ENCODE results near the gene MAD1L1.

Gene MAD1L1

DNA sequence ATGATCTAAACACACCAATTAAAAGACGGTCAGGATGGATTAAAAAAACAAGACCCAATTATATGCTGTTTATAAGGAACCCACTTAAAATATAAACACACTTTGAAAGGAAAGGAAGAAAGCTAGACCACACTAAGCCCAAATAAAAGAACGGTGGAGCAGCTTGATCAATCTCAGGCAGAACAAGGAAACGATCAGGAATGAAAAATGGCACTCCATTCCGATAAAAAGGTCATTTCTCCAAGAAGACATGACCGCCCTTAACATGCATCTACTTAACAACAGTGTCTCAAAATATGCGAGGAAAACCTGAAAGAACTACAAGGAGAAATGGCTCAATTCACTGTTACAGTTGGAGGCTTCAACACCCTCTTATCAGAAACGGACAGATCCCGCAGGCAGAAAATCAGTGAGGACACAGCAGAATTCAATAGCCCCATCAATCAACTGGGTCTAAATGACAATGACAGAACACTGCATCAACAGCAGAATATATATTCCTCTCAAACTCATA lies 210.0 kb downstream of the MAD1L1 start:
- TF ChIP-seq, protein P1, sequence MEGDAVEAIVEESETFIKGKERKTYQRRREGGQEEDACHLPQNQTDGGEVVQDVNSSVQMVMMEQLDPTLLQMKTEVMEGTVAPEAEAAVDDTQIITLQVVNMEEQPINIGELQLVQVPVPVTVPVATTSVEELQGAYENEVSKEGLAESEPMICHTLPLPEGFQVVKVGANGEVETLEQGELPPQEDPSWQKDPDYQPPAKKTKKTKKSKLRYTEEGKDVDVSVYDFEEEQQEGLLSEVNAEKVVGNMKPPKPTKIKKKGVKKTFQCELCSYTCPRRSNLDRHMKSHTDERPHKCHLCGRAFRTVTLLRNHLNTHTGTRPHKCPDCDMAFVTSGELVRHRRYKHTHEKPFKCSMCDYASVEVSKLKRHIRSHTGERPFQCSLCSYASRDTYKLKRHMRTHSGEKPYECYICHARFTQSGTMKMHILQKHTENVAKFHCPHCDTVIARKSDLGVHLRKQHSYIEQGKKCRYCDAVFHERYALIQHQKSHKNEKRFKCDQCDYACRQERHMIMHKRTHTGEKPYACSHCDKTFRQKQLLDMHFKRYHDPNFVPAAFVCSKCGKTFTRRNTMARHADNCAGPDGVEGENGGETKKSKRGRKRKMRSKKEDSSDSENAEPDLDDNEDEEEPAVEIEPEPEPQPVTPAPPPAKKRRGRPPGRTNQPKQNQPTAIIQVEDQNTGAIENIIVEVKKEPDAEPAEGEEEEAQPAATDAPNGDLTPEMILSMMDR (IDR thresholded peaks at IDR 0.05; ENCODE audit: low read depth, low read length): no peak
- no peaks in the 10 kb centered on the region; the same call in 1 of the 2 replicates for H3K9me3 ChIP-seq
- no peaks in the 10 kb centered on the region for H3K4me1 ChIP-seq

DNA sequence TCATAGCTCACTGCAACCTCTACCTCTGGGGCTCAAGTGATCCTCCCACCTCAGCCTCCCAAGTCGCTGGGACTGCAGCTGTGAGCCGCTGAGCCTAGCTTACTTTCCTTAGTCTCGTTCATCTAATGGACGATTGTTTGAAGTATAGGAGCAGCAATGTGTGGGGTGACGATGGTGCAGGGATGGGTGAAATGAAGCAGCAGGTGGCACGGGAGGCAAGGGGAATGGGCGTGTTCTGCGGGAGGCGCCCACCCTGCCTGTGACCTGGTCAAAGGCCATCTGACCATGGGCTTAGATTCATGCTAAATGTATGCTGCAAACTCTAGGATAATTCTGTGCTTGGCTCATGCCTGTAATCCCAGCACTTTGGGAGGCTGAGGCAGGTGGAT lies 210.7 kb downstream of the MAD1L1 start:
- DNase-seq: peak; percentile 0
- H3K4me1 ChIP-seq: no peaks in the 10 kb centered on the region
- no peaks in the 10 kb centered on the region for H3K27me3 ChIP-seq
- H3K4me3 ChIP-seq (ENCODE audit: low read depth, low read length): no peak overlapping the region
- H3K9me3 ChIP-seq: no peaks in the 10 kb centered on the region
- TF ChIP-seq, protein P1 (IDR thresholded peaks at IDR 0.05; ENCODE audit: low read depth, low read length): no peak
- H3K36me3 ChIP-seq: no peaks in the 10 kb centered on the region

More for the DNA sequence above, 210.0 kb downstream of the MAD1L1 start:
- no peak overlapping the region for H3K4me3 ChIP-seq (ENCODE audit: low read depth, low read length)
- H3K27me3 ChIP-seq: no peaks in the 10 kb centered on the region
- H3K36me3 ChIP-seq: no peaks in the 10 kb centered on the region
- no peak for DNase-seq

GRCh38 chr7:2019711-2020511 lies 212.8 kb downstream of the MAD1L1 start:
- no peaks in the 10 kb centered on the region for H3K27me3 ChIP-seq
- TF ChIP-seq, protein P1 (IDR thresholded peaks at IDR 0.05; ENCODE audit: low read depth, low read length): no peak
- no peak overlapping the region for H3K4me3 ChIP-seq (ENCODE audit: low read depth, low read length)
- H3K9me3 ChIP-seq: no peaks in the 10 kb centered on the region
- H3K4me1 ChIP-seq: no peaks in the 10 kb centered on the region
- peak; percentile 38 for DNase-seq
- no peaks in the 10 kb centered on the region for H3K36me3 ChIP-seq

DNA sequence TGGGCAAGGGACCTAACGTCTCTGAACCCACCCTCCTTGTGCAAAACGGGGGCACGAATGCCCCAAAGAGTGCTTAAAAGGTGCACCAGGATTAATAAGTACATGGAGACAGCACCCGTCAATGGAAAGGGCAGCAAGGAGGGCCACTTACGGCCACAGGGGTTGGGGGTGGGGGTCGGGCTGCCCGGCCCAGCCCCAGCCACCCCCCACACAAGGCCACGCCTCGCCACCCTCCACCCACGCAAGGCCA lies 213.4 kb downstream of the MAD1L1 start:
- Histone ChIP-seq H3K27me3 (no peaks in the 10 kb centered on the region), H3K36me3 (no peaks in the 10 kb centered on the region), H3K4me3 (ENCODE audit: low read depth, low read length) (no peak overlapping the region), H3K4me1 (no peaks in the 10 kb centered on the region), H3K9me3 (no peaks in the 10 kb centered on the region)
- peak; percentile 12 for DNase-seq
- TF ChIP-seq, protein P1 (IDR thresholded peaks at IDR 0.05; ENCODE audit: low read depth, low read length): no peak

DNA sequence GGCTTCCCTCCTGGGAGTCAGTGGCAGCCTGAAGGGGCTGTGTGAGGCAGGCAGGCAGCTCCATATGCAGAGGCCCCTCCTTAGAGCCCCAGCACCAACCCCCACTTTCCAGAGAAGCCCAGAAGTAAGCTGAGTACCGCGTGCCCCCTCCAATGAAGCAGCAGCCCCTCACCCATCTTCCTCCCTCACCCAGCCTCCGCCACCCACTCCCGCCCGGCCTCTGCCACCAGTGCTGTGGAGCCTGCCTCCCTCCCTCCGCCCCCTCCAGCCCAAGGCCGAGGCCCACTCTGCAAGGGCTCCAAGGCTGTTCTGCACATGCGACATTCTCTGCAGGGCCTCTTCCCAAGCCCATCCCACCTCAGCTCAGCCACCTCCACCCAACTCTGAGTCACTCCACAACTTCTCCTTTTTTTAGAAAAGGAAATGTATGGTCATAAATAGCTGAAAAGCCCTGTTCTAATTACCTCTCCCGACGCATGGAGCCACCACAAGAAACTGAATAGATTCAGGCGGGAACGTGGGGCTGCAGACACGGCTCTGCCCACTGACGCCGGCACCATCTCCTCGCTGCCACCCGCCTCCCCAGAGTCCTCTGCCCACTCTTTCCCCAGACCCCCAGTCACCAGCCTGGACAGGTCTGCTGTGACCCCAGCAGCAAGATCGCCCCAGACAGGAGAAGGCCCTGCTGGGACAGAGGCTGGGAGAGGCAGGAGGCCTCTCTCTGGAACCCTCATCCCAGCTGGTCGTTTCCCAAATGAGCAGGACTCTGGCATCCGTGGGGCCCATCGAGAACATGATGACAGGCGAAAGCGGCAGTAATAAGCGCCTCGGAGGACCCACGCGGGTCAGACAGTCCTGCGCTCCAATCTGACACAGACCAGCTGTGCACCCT lies 213.9 kb downstream of the MAD1L1 start:
- Histone ChIP-seq H3K4me1 (no peaks in the 10 kb centered on the region), H3K27me3 (no peaks in the 10 kb centered on the region), H3K9me3 (no peaks in the 10 kb centered on the region), H3K4me3 (ENCODE audit: low read depth, low read length) (no peak overlapping the region), H3K36me3 (no peaks in the 10 kb centered on the region)
- TF ChIP-seq, protein P1 (IDR thresholded peaks at IDR 0.05; ENCODE audit: low read depth, low read length): no peak
- DNase-seq: peak; percentile 4

Measured in BE2C (cell line).